MG63 (cell line): ENCODE results near the gene NDUFA11. TPM values are rescaled to one million over a fixed set of nuclear protein-coding genes. Genes with fewer than 3 reads are reported as not detected.

ENCODE experiments used
- DNase-seq: peaks from one replicate; pipeline ENCODE4 v3.0.0-alpha.2; 2020
- H3K27me3 ChIP-seq: fragments of 250-450 bp; sonication (Bioruptor Pico); 2 replicates; pipeline ENCODE4 v1.5.1; 2020; ENCODE audit warnings: mild to moderate bottlenecking, moderate library complexity
- H3K36me3 ChIP-seq: fragments of 250-450 bp; sonication (Bioruptor Pico); 2 replicates; pipeline ENCODE4 v1.5.1; 2020; ENCODE audit warnings: mild to moderate bottlenecking, moderate library complexity
- H3K4me3 ChIP-seq: fragments of 250-450 bp; sonication (Bioruptor Pico); 2 replicates; pipeline ENCODE4 v1.5.1; 2020; ENCODE audit warnings: mild to moderate bottlenecking, moderate library complexity
- H3K9me3 ChIP-seq: fragments of 250-450 bp; sonication (Bioruptor Pico); 2 replicates; pipeline ENCODE4 v1.5.1; 2020; ENCODE audit warnings: mild to moderate bottlenecking, moderate library complexity
- total RNA-seq: library from RNA; depleted of rRNA; stranded (reverse); fragments of >200 nt; shearing (Covaris generic); gene quantifications from 2 replicates; pipeline ENCODE4 v1.2.3, GENCODE V29; 2014; ENCODE audit warnings: low replicate concordance

The NDUFA11 gene
- total RNA-seq, 1 experiment from 2014 or later = 257 TPM

DNA sequence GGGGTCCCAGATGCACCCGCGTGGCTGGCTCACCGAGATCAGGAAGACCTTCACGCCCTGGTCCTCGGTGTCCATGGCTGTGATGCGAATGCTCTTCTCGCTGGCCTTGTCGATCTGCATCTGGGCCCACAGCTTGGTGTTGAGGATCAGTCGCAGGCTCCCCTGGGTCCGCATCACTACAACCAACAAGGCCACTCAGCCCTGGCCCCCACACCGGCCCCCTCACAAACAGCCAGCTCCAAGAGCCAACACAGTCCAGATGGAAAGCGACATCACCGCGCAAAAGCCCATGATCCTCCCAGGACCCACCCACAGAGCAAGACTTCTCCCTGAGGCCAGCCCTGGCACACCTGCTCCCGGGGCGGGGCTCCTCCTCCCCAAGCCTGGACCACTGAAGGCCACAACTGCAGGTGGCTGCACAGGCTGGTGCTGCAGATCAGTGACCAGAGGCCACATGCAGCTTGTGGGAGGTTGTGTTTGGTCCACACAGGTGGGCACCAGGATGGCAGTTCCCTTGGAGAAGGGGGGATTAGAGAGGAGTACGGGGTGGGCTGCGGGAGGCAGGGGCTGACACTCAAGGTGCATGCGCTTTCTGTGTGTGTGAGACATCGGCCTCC lies 15.0 kb upstream of the NDUFA11 start:
- H3K27me3 ChIP-seq = no peaks in the 10 kb centered on the region
- DNase-seq = no peak
- no peak overlapping the region for H3K4me3 ChIP-seq
- no peaks in the 10 kb centered on the region for H3K9me3 ChIP-seq
- no peaks in the 10 kb centered on the region for H3K36me3 ChIP-seq

DNA sequence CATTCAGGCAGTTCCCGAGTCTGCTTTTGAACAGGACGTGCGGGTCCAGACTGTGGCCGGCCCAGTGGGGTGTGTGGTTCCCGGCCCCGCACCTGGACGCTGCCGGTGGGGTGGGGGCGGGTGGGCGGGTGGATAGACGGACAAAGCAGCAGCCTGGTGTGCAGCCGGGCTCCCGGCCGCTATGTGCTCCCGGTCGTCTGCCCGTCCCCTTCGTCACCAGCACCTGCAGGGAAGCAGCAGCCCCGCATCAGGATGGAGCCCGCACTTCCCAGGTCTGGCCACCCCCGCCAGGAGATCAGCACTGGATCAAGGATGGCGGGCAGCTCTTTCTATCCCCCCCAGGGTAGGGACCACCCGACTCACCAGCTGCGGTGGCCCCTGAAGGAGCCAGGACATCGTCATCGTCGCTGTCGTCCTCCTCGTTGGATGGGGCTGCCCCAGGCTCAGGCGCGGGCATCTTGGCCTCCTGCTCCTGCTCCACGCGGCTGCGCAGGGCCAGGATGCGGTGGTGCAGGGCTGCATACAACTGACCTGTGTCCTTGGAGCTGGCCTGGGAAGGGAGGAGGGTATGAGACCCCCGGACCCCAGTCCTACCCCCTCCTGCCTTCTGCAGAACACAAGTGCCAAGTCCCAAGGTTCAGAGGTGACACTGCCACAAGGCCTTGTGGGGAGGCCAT lies 14.0 kb upstream of the NDUFA11 start:
- Histone ChIP-seq H3K9me3 (no peaks in the 10 kb centered on the region), H3K27me3 (no peaks in the 10 kb centered on the region), H3K4me3 (no peak overlapping the region), H3K36me3 (no peaks in the 10 kb centered on the region)
- DNase-seq = no peak

- Histone ChIP-seq H3K27me3 (no peaks in the 10 kb centered on the region), H3K4me3 (no peak overlapping the region), H3K9me3 (no peaks in the 10 kb centered on the region), H3K36me3 (no peaks in the 10 kb centered on the region)
- no peak for DNase-seq
Measured at GRCh38 chr19:5916181-5916708, 12.7 kb upstream of the NDUFA11 start.

DNA sequence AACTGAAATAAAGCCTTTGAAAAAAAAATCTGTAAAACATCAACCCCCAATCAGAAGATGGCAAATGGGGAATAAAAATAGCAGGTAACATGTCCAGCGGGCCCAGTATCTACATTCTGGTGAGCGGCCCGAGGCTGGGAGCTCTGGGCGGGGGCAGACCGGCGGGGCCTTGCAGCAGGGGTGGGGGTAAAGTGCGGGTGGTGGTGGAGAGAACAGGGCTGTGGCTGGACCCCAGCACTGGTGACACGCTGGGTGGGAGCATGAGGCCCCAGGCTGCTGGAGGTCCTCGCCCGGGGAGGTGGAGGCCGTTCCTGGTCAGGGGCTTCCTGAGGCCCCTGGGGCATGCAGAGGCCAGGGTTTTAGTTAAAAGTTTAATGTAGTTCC lies 12.2 kb upstream of the NDUFA11 start:
- no peaks in the 10 kb centered on the region for H3K9me3 ChIP-seq
- no peak overlapping the region for H3K4me3 ChIP-seq
- H3K36me3 ChIP-seq = no peaks in the 10 kb centered on the region
- H3K27me3 ChIP-seq = no peaks in the 10 kb centered on the region
- no peak for DNase-seq

DNA sequence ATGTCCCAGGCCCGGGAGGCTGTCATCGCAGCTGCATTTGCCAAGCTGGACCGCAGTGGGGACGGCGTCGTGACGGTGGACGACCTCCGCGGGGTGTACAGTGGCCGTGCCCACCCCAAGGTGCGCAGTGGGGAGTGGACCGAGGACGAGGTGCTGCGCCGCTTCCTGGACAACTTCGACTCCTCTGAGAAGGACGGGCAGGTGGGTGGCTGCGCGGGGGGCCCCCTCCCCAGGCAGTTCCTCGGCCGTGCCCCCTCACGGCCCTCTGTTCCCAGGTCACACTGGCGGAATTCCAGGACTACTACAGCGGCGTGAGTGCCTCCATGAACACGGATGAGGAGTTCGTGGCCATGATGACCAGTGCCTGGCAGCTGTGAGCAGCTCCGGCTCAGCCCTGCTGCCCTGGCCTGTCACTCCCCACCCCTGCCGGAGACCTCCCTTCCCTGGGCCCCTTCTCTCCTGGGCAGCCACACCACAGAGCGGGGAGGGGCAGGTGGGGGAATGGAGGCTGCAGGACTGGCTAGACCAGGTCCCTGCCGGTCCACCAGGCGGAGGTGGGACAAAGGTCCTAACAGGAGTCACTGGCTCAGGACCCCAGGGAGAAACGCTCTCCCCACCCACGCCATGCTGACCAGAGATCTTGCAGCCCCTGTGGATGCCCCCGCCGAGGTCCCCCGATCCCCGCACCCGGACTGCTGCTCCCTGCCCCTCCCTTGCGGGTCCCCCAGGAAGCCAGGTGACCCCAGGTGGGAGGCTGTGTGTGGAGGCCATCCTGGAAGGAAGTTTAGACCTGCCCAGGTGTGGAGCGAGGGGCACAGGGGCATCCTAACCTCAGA lies 11.6 kb upstream of the NDUFA11 start:
- no peak for DNase-seq
- no peaks in the 10 kb centered on the region for H3K27me3 ChIP-seq
- no peaks in the 10 kb centered on the region for H3K9me3 ChIP-seq
- H3K4me3 ChIP-seq = no peak overlapping the region
- no peaks in the 10 kb centered on the region for H3K36me3 ChIP-seq

DNA sequence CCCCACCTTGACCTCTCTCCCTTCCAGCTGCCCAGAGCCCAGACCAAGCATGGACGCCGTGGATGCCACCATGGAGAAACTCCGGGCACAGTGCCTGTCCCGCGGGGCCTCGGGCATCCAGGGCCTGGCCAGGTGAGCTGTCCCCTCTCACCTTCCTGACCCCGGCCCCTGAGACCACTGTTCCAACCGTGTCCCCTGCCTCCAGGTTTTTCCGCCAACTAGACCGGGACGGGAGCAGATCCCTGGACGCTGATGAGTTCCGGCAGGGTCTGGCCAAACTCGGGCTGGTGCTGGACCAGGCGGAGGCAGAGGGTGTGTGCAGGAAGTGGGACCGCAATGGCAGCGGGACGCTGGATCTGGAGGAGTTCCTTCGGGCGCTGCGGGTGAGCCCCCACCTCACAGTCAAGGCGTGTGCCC lies 10.8 kb upstream of the NDUFA11 start:
- H3K9me3 ChIP-seq = no peaks in the 10 kb centered on the region
- H3K36me3 ChIP-seq = no peaks in the 10 kb centered on the region
- no peaks in the 10 kb centered on the region for H3K27me3 ChIP-seq
- no peak for DNase-seq
- no peak overlapping the region for H3K4me3 ChIP-seq

DNA sequence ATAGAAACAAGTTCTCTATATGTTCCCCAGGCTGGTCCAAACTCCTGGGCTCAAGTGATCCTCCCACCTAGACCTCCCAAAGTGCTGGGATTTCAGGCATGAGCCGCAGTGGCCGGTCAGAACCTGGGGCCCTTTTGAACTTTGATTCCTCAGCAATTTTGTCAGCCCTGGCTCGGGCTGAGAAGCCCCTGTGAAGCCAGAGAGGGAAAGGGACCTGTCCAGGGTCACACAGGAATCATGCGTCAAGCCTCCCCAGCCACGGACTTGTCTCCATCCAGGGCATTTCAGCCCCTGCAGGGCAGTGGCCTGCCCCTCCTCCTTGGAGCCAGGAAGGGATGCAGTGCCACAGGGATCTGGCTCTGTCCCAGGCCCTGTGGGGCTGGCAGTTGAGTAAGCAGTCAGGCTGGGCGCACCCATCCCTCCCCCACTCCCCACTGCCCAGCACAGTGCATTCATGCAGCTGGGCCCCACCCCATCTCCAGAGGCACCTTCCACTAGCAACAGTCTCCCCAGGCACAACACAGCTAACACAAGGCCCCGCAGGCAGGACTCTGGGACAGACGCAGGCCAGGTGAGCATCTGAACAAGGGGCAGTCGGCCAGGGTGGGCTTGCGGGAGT lies 10.3 kb upstream of the NDUFA11 start, which contains the start of gene CAPS:
Gene CAPS, plus strand, starts transcription at position 516 of the 619 bp plus-strand sequence. CDS start 153 bp downstream, outside the sequence.
- H3K4me3 ChIP-seq = no peak within 1 kb of the TSS
- no peaks in the 10 kb centered on the region for H3K27me3 ChIP-seq
- no peaks in the 10 kb centered on the region for H3K36me3 ChIP-seq
- no peaks in the 10 kb centered on the region for H3K9me3 ChIP-seq
- peak; percentile 56 for DNase-seq

DNA sequence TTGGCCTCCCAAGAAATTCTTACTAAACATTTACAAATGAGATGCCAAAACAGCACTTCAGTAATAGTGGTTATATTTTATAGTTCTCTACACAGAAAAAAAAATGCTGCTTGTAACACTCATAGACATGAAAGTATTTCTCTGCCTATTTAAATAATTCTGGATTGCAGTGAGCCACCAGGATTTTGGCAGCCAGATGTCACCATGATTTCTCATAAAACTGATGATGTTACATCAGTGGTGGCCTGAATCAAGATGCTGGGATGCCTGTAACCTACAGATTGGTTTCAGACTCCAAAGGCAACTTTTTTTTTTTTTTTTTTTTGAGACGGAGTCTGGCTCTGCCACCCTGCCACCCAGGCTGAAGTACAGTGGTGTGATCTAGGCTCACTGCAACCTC lies 7.8 kb upstream of the NDUFA11 start:
- Histone ChIP-seq H3K36me3 (no peaks in the 10 kb centered on the region), H3K4me3 (no peak overlapping the region)
- no peak for DNase-seq

GRCh38 chr19:5910638-5910907 lies 7.0 kb upstream of the NDUFA11 start:
- no peak for DNase-seq
- no peaks in the 10 kb centered on the region for H3K36me3 ChIP-seq

More for the DNA sequence above, 7.8 kb upstream of the NDUFA11 start:
- H3K9me3 ChIP-seq = no peaks in the 10 kb centered on the region
- H3K27me3 ChIP-seq = no peaks in the 10 kb centered on the region

GRCh38 chr19:5908773-5909442 lies 5.3 kb upstream of the NDUFA11 start:
- H3K4me3 ChIP-seq = no peak overlapping the region
- DNase-seq = no peak
- no peaks in the 10 kb centered on the region for H3K36me3 ChIP-seq
- no peaks in the 10 kb centered on the region for H3K9me3 ChIP-seq
- no peaks in the 10 kb centered on the region for H3K27me3 ChIP-seq

More at GRCh38 chr19:5910638-5910907, 7.0 kb upstream of the NDUFA11 start:
- Histone ChIP-seq H3K4me3 (no peak overlapping the region), H3K9me3 (no peaks in the 10 kb centered on the region), H3K27me3 (no peaks in the 10 kb centered on the region)

GRCh38 chr19:5907241-5907640 lies 3.7 kb upstream of the NDUFA11 start:
- DNase-seq = no peak
- Histone ChIP-seq H3K36me3 (peaks cover 5% of the 10 kb centered on the region; the same call in 1 of the 2 replicates), H3K4me3 (no peak overlapping the region)

GRCh38 chr19:5905114-5905778 lies 1.7 kb upstream of the NDUFA11 start:
- DNase-seq = no peak
- no peaks in the 10 kb centered on the region for H3K27me3 ChIP-seq
- H3K9me3 ChIP-seq = no peaks in the 10 kb centered on the region
- H3K4me3 ChIP-seq = peak overlapping the region; percentile 100
- H3K36me3 ChIP-seq = peaks cover 5% of the 10 kb centered on the region; the same call in 1 of the 2 replicates

More at GRCh38 chr19:5907241-5907640, 3.7 kb upstream of the NDUFA11 start:
- Histone ChIP-seq H3K27me3 (no peaks in the 10 kb centered on the region), H3K9me3 (no peaks in the 10 kb centered on the region)

- Histone ChIP-seq H3K36me3 (peaks cover 5% of the 10 kb centered on the region; the same call in 1 of the 2 replicates), H3K4me3 (peak within 1 kb of the TSS; percentile 100), H3K27me3 (no peaks in the 10 kb centered on the region), H3K9me3 (no peaks in the 10 kb centered on the region)
- peak; percentile 99 for DNase-seq
Measured at GRCh38 chr19:5904352-5905113, 943 bp upstream of the NDUFA11 start, which contains the start of gene VMAC. Gene VMAC, plus strand, starts transcription at chr19:5904872. Its CDS starts 19 bp downstream, at chr19:5904891.

GRCh38 chr19:5903056-5903623 lies 450 bp downstream of the NDUFA11 start:
- peak overlapping the region; percentile 100 for H3K4me3 ChIP-seq
- peaks cover 5% of the 10 kb centered on the region; the same call in 1 of the 2 replicates for H3K36me3 ChIP-seq
- no peak for DNase-seq
- no peaks in the 10 kb centered on the region for H3K9me3 ChIP-seq
- H3K27me3 ChIP-seq = no peaks in the 10 kb centered on the region

DNA sequence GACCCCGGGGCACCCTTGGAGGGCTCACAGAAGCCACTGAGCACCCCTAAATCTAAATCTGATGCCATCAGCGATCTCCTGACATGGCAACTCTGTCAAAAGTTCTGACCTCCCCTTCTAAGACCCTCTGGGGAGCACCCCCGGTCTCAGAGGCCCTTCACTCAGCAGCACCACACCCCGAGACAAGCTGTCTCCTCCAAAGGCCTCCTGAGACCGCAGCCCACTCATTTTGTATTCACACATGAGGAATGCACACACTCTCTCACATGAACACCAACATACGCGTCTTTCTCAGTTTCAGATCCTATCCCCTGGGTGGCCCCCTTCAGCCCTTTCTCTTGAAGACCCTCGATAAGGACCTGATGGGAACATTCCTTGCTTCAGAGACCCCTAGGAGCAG lies 2.6 kb downstream of the NDUFA11 start:
- Histone ChIP-seq H3K4me3 (no peak overlapping the region), H3K36me3 (peaks cover 5% of the 10 kb centered on the region; the same call in 1 of the 2 replicates), H3K27me3 (no peaks in the 10 kb centered on the region), H3K9me3 (no peaks in the 10 kb centered on the region)
- no peak for DNase-seq
